HepG2 (cell line): Measurements from ENCODE around the gene GLG1. TPM values are rescaled to one million over a fixed set of nuclear protein-coding genes. Genes with fewer than 3 reads are reported as not detected.

ENCODE experiments used
- AFF4 ChIP-seq: sonication (generic); formaldehyde crosslinking; IDR thresholded peaks from 2 replicates; pipeline ENCODE4 v1.4.0; 2020; ENCODE audit warnings: missing genetic modification reagents
- ATF7-NPFF ChIP-seq: sonication (generic); formaldehyde crosslinking; IDR thresholded peaks from 2 replicates; pipeline ENCODE4 v1.8.1; 2023; ENCODE audit warnings: mild to moderate bottlenecking, low read depth, missing genetic modification reagents, moderate library complexity
- DNMT1 ChIP-seq: sonication (generic); formaldehyde crosslinking; IDR thresholded peaks from 2 replicates; pipeline ENCODE4 v1.5.1; 2020; ENCODE audit warnings: mild to moderate bottlenecking, missing genetic modification reagents
- JUND ChIP-seq: sonication (generic); formaldehyde crosslinking; IDR thresholded peaks from 2 replicates; pipeline ENCODE4 v1.8.0; 2022; ENCODE audit warnings: mild to moderate bottlenecking, missing genetic modification reagents
- NR1H2 ChIP-seq: sonication (generic); formaldehyde crosslinking; IDR thresholded peaks from 2 replicates; pipeline ENCODE4 v1.8.1; 2022; ENCODE audit warnings: low read depth, missing genetic modification reagents, borderline replicate concordance
- NRL ChIP-seq: sonication (generic); formaldehyde crosslinking; IDR thresholded peaks from 2 replicates; pipeline ENCODE4 v1.5.0; 2020; ENCODE audit warnings: missing genetic modification reagents, mild to moderate bottlenecking, moderate library complexity, borderline replicate concordance
- REPIN1 ChIP-seq: sonication (generic); formaldehyde crosslinking; IDR thresholded peaks from 2 replicates; pipeline ENCODE4 v1.8.0; 2022; ENCODE audit warnings: missing genetic modification reagents, low read depth, mild to moderate bottlenecking, borderline replicate concordance
- RFXANK ChIP-seq: IDR thresholded peaks from 2 replicates; pipeline ENCODE4 v1.6.1; 2016
- SOX13 ChIP-seq, 3 experiments: fragments of 450-650 bp in 1 of 3; sonication (generic) in 1 of 3; formaldehyde crosslinking in 1 of 3; IDR thresholded peaks in 2 of 3; conservative IDR thresholded peaks in 1 of 3; 2 replicates each; pipeline versions ENCODE4 v1.5.0 to v1.6.1; 2016 to 2020; ENCODE audit warnings: antibody characterized with exemption in 1 of 3, mild to moderate bottlenecking in 1 of 3, missing compliant biosample characterization in 1 of 3, missing genetic modification reagents in 1 of 3, moderate library complexity in 1 of 3
- SP4 ChIP-seq: sonication (generic); formaldehyde crosslinking; IDR thresholded peaks from 2 replicates; pipeline ENCODE4 v1.8.1; 2023; ENCODE audit warnings: mild to moderate bottlenecking, missing genetic modification reagents
- ZNF572 ChIP-seq: sonication (generic); formaldehyde crosslinking; IDR thresholded peaks from 2 replicates; pipeline ENCODE4 v1.5.1; 2020; ENCODE audit warnings: mild to moderate bottlenecking, missing genetic modification reagents
- ZNF615 ChIP-seq: sonication (generic); formaldehyde crosslinking; IDR thresholded peaks from 2 replicates; pipeline ENCODE4 v1.5.0; 2020; ENCODE audit warnings: mild to moderate bottlenecking, missing genetic modification reagents, borderline replicate concordance
- ZNF839 ChIP-seq: sonication (generic); formaldehyde crosslinking; IDR thresholded peaks from 2 replicates; pipeline ENCODE4 v1.4.0; 2020; ENCODE audit warnings: missing genetic modification reagents, mild to moderate bottlenecking, borderline replicate concordance
- polyA plus RNA-seq, 8 experiments: library from polyadenylated mRNA; depleted of rRNA in 3 of 8; stranded (reverse) in 7 of 8; unstranded in 1 of 8; fragments of >200 nt; fragmentation: Illumina TruSeq in 4 of 8; extraction: Trizol in 4 of 8; gene quantifications; 2 replicates each; pipeline versions ENCODE4 v1.2.1 to v1.2.3, GENCODE V29; 2011 to 2016; ENCODE audit warnings: low read depth in 4 of 8, missing spikeins in 1 of 8, mixed read lengths in 1 of 8; ENCODE audit not compliant: insufficient read depth in 1 of 8
- total RNA-seq, 5 experiments: library from RNA; depleted of rRNA; stranded (reverse); fragments of >200 nt; fragmentation: Illumina TruSeq; extraction: Trizol; gene quantifications; 2 replicates each; pipeline ENCODE4 v1.2.3, GENCODE V29; 2016; ENCODE audit warnings: low read depth in 1 of 5
- TF ChIP-seq, protein P1 (sequence below), 2 experiments: fragments of 450-650 bp in 1 of 2; sonication (generic) in 1 of 2; formaldehyde crosslinking in 1 of 2; IDR thresholded peaks; 2 replicates each; pipeline versions ENCODE4 v1.6.1 to v1.8.0; 2016 to 2022; ENCODE audit warnings: antibody characterized with exemption in 1 of 2, mild to moderate bottlenecking in 1 of 2, missing genetic modification reagents in 1 of 2

The GLG1 gene
- total and polyA plus RNA-seq, 2 of the 13 experiments (the other 11 are each of a cell fraction or from before 2014, with no cell fraction given) = 87.7 to 141 TPM

- TF ChIP-seq SOX13 (IDR thresholded peaks at IDR 0.05) (no peak), SOX13 (CRISPR knock-in tag; conservative IDR thresholded peaks at IDR 0.05 in 1 of 2, IDR thresholded peaks at IDR 0.05 in 1 of 2) (peak in 1 of 2 experiments; percentile 76; a peak in 2 of 4 replicates), REPIN1 (peak; percentile 49; the same call in 1 of the 2 replicates), ZNF572 (CRISPR knock-in tag) (no peak), NRL (CRISPR knock-in tag) (peak; percentile 63; the same call in 1 of the 2 replicates), ZNF839 (CRISPR knock-in tag) (no peak), DNMT1 (CRISPR knock-in tag) (0 out of 2 replicates have a peak, but pooled peaks have one; percentile 62), SP4 (no peak), JUND (CRISPR knock-in tag) (no peak), NR1H2 (no peak), AFF4 (no peak), RFXANK (CRISPR knock-in tag) (peak; percentile 57; the same call in 1 of the 2 replicates), ZNF615 (CRISPR knock-in tag) (no peak), ATF7-NPFF (CRISPR knock-in tag) (no peak)
- TF ChIP-seq, protein P1, sequence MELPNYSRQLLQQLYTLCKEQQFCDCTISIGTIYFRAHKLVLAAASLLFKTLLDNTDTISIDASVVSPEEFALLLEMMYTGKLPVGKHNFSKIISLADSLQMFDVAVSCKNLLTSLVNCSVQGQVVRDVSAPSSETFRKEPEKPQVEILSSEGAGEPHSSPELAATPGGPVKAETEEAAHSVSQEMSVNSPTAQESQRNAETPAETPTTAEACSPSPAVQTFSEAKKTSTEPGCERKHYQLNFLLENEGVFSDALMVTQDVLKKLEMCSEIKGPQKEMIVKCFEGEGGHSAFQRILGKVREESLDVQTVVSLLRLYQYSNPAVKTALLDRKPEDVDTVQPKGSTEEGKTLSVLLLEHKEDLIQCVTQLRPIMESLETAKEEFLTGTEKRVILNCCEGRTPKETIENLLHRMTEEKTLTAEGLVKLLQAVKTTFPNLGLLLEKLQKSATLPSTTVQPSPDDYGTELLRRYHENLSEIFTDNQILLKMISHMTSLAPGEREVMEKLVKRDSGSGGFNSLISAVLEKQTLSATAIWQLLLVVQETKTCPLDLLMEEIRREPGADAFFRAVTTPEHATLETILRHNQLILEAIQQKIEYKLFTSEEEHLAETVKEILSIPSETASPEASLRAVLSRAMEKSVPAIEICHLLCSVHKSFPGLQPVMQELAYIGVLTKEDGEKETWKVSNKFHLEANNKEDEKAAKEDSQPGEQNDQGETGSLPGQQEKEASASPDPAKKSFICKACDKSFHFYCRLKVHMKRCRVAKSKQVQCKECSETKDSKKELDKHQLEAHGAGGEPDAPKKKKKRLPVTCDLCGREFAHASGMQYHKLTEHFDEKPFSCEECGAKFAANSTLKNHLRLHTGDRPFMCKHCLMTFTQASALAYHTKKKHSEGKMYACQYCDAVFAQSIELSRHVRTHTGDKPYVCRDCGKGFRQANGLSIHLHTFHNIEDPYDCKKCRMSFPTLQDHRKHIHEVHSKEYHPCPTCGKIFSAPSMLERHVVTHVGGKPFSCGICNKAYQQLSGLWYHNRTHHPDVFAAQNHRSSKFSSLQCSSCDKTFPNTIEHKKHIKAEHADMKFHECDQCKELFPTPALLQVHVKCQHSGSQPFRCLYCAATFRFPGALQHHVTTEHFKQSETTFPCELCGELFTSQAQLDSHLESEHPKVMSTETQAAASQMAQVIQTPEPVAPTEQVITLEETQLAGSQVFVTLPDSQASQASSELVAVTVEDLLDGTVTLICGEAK (IDR thresholded peaks at IDR 0.05) = no peak
- TF ChIP-seq, protein P1 (CRISPR knock-in tag; IDR thresholded peaks at IDR 0.05) = peak; percentile 35; the same call in 1 of the 2 replicates
Observed at GRCh38 chr16:74570412-74571301, 36.3 kb downstream of the GLG1 start (continued).
